ENCODE results near the gene ZMYND15. TPM values are rescaled to one million over a fixed set of nuclear protein-coding genes. Genes with fewer than 3 reads are reported as not detected.
"Not testable (repeated sequence)": the region's sequence is repeated elsewhere in the genome, so short reads cannot be mapped to it uniquely, and the experiment has no call there.

The ZMYND15 gene
- total RNA-seq, 1 donor from 2014 or later: not detected

GRCh38 chr17:4693416-4693815 lies 46.2 kb upstream of the ZMYND15 start:
- Mint-ChIP-seq H3K36me3 (peaks cover 43% of the 10 kb centered on the region), H3K4me1 (peaks cover 5% of the 10 kb centered on the region), H3K4me3 (peak overlapping the region; percentile 23), H3K9me3 (no peaks in the 10 kb centered on the region), H3K27me3 (ENCODE audit: insufficient read depth, low read depth) (peaks cover 5% of the 10 kb centered on the region), H3K27ac (no peak overlapping the region)
- H3K4me2 ChIP-seq: no peak overlapping the region
- no peak overlapping the region for H2AFZ ChIP-seq (replicated peaks)
- H4K20me1 ChIP-seq (ENCODE audit: low read depth): peaks cover 63% of the 10 kb centered on the region
- peaks cover 3% of the 10 kb centered on the region for H3F3A ChIP-seq (ENCODE audit: low read depth)
- H3K27me3 ChIP-seq: no peaks in the 10 kb centered on the region
- no peaks in the 10 kb centered on the region for H3K9me3 ChIP-seq (ENCODE audit: low read depth)
- H3K36me3 ChIP-seq: no peaks in the 10 kb centered on the region
- H3K27ac ChIP-seq: no peak overlapping the region
- DNase-seq (ENCODE audit: low spot score): no peak
- H3K4me1 ChIP-seq: no peaks in the 10 kb centered on the region
- H3K79me2 ChIP-seq (ENCODE audit: low read depth): peaks cover 96% of the 10 kb centered on the region
- H3K9ac ChIP-seq: no peak overlapping the region
- H3K4me3 ChIP-seq: no peak overlapping the region
- TF ChIP-seq, protein P1, sequence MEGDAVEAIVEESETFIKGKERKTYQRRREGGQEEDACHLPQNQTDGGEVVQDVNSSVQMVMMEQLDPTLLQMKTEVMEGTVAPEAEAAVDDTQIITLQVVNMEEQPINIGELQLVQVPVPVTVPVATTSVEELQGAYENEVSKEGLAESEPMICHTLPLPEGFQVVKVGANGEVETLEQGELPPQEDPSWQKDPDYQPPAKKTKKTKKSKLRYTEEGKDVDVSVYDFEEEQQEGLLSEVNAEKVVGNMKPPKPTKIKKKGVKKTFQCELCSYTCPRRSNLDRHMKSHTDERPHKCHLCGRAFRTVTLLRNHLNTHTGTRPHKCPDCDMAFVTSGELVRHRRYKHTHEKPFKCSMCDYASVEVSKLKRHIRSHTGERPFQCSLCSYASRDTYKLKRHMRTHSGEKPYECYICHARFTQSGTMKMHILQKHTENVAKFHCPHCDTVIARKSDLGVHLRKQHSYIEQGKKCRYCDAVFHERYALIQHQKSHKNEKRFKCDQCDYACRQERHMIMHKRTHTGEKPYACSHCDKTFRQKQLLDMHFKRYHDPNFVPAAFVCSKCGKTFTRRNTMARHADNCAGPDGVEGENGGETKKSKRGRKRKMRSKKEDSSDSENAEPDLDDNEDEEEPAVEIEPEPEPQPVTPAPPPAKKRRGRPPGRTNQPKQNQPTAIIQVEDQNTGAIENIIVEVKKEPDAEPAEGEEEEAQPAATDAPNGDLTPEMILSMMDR (IDR thresholded peaks at IDR 0.05): no peak
- TF ChIP-seq EZH2 (IDR thresholded peaks at IDR 0.05): no peak
- TF ChIP-seq EZH2phosphoT487 (IDR thresholded peaks at IDR 0.05): no peak

DNA sequence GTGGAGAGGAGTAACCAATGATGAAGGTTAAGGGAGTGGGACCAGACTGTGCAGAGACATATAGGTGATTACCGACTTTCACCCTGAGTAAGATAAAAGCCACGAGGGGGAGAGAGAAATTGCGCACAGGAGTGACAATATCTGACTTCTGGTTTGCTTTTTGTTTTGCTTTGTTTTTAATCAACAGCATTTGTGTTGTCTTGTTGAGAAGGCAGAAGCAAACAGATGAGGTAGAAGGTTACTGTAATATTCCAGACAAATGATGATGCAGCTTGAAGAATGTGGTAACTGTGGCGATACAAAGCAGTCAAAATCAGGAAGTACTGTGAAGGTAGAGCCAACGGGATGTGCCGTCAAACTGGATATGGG lies 43.2 kb upstream of the ZMYND15 start:
- H4K20me1 ChIP-seq (ENCODE audit: low read depth): peaks cover 71% of the 10 kb centered on the region

GRCh38 chr17:4699401-4700056 lies 40.1 kb upstream of the ZMYND15 start:
- not testable (repeated sequence) for H3K27me3 ChIP-seq; H3K4me3 ChIP-seq; H3K36me3 Mint-ChIP-seq; H3K27ac Mint-ChIP-seq; H3K27me3 Mint-ChIP-seq (ENCODE audit: insufficient read depth, low read depth); H3K9ac ChIP-seq; H3K36me3 ChIP-seq; H2AFZ ChIP-seq (replicated peaks); H3K9me3 Mint-ChIP-seq; H3K9me3 ChIP-seq (ENCODE audit: low read depth); H3K4me3 Mint-ChIP-seq; H3K27ac ChIP-seq; DNase-seq (ENCODE audit: low spot score); H3K4me2 ChIP-seq
- Histone ChIP-seq H4K20me1 (ENCODE audit: low read depth) (peaks cover 65% of the 10 kb centered on the region), H3K4me1 (peaks cover 15% of the 10 kb centered on the region), H3F3A (ENCODE audit: low read depth) (peaks cover 19% of the 10 kb centered on the region), H3K79me2 (ENCODE audit: low read depth) (peaks cover 99% of the 10 kb centered on the region)
- H3K4me1 Mint-ChIP-seq: peaks cover 19% of the 10 kb centered on the region

More for the DNA sequence above, 43.2 kb upstream of the ZMYND15 start:
- Mint-ChIP-seq H3K27me3 (ENCODE audit: insufficient read depth, low read depth) (peaks cover 5% of the 10 kb centered on the region), H3K4me3 (no peak overlapping the region), H3K4me1 (peaks cover 6% of the 10 kb centered on the region), H3K36me3 (peaks cover 18% of the 10 kb centered on the region), H3K27ac (no peak overlapping the region), H3K9me3 (no peaks in the 10 kb centered on the region)
- Histone ChIP-seq H3K27me3 (no peaks in the 10 kb centered on the region), H2AFZ (replicated peaks) (no peak overlapping the region), H3K4me1 (no peaks in the 10 kb centered on the region), H3K9me3 (ENCODE audit: low read depth) (no peaks in the 10 kb centered on the region), H3K4me2 (no peak overlapping the region), H3K9ac (no peak overlapping the region), H3K36me3 (no peaks in the 10 kb centered on the region), H3K27ac (no peak overlapping the region), H3F3A (ENCODE audit: low read depth) (peaks cover 10% of the 10 kb centered on the region), H3K79me2 (ENCODE audit: low read depth) (peaks cover 98% of the 10 kb centered on the region), H3K4me3 (no peak overlapping the region)
- DNase-seq (ENCODE audit: low spot score): no peak
- TF ChIP-seq, protein P1 (IDR thresholded peaks at IDR 0.05): no peak
- TF ChIP-seq EZH2 (IDR thresholded peaks at IDR 0.05) (no peak), EZH2phosphoT487 (IDR thresholded peaks at IDR 0.05) (no peak)

- H3K9me3 Mint-ChIP-seq: no peaks in the 10 kb centered on the region
- H3K36me3 ChIP-seq: no peaks in the 10 kb centered on the region
- H3F3A ChIP-seq (ENCODE audit: low read depth): peaks cover 33% of the 10 kb centered on the region
- H3K27me3 Mint-ChIP-seq (ENCODE audit: insufficient read depth, low read depth): peaks cover 2% of the 10 kb centered on the region
- H3K79me2 ChIP-seq (ENCODE audit: low read depth): peaks cover 85% of the 10 kb centered on the region
- no peak overlapping the region for H3K4me3 Mint-ChIP-seq
- TF ChIP-seq, protein P1 (IDR thresholded peaks at IDR 0.05): no peak
- TF ChIP-seq EZH2phosphoT487 (IDR thresholded peaks at IDR 0.05): no peak
- no peak for TF ChIP-seq EZH2 (IDR thresholded peaks at IDR 0.05)
- no peak overlapping the region for H3K4me3 ChIP-seq
- H3K9ac ChIP-seq: no peak overlapping the region
- H3K9me3 ChIP-seq (ENCODE audit: low read depth): no peaks in the 10 kb centered on the region
- peaks cover 30% of the 10 kb centered on the region for H3K4me1 Mint-ChIP-seq
- no peak overlapping the region for H3K27ac Mint-ChIP-seq
- H3K4me2 ChIP-seq: no peak overlapping the region
- H3K27me3 ChIP-seq: no peaks in the 10 kb centered on the region
- H3K27ac ChIP-seq: no peak overlapping the region
- no peak for DNase-seq (ENCODE audit: low spot score)
- H4K20me1 ChIP-seq (ENCODE audit: low read depth): peaks cover 60% of the 10 kb centered on the region
- peaks cover 9% of the 10 kb centered on the region for H3K36me3 Mint-ChIP-seq
- H2AFZ ChIP-seq (replicated peaks): no peak overlapping the region
- H3K4me1 ChIP-seq: peaks cover 19% of the 10 kb centered on the region
Observed at GRCh38 chr17:4701116-4701515, 38.5 kb upstream of the ZMYND15 start.
